HCT116 (cell line): Measurements from ENCODE around the gene TBC1D1. TPM values are rescaled to one million over a fixed set of nuclear protein-coding genes. Genes with fewer than 3 reads are reported as not detected.

Source experiments
- ATAC-seq: fragments of 200-7000 bp; cut with Tn5 transposase; 2 replicates; pipeline ENCODE4 v1.9.1; 2020; ENCODE audit warnings: mild to moderate bottlenecking, moderate library complexity
- BruUV-seq: library from RNA; stranded (reverse); fragments of 400-500 nt; replicated peaks from 2 replicates; lab custom pipeline; 2021; lab: Mats Ljungman, UMichigan
- CTCF ChIA-PET: fragments of 300-600 bp; sonication (Branson Sonifier 250); formaldehyde crosslinking; loops from one replicate; lab custom pipeline; 2021; ENCODE audit warnings: antibody characterized with exemption; lab: Charles Lee
- POLR2A ChIA-PET: fragments of 300-600, 350-600 bp; sonication (Branson Sonifier 250); formaldehyde crosslinking; loops from one replicate; lab custom pipeline; 2021; ENCODE audit warnings: antibody characterized with exemption; lab: Charles Lee
- RAD21 ChIA-PET, 2 experiments: fragments of 300-600 bp; sonication (Branson Sonifier 250); formaldehyde crosslinking; loops; one replicate each; lab custom pipeline; 2023; ENCODE audit warnings: low total read pairs in 2 of 2; ENCODE audit not compliant: uncharacterized antibody in 2 of 2, unreplicated experiment in 2 of 2, low non-redundant PET in 1 of 2; lab: Charles Lee
- DNase-seq: peaks from one replicate; pipeline ENCODE4 v3.0.0-alpha.2; 2010; ENCODE audit warnings: low read depth, low spot score
- H2AFZ ChIP-seq: fragments of 200-600 bp; shearing (Covaris generic), sonication (generic); 2 replicates; pipeline ENCODE4 v1.6.1; 2017; ENCODE audit warnings: low read depth, mixed run types, mixed read lengths, antibody characterized with exemption, low read length; ENCODE audit not compliant: poor library complexity, severe bottlenecking
- H3K27ac ChIP-seq: 2 replicates; pipeline ENCODE4 v1.5.1; 2012; ENCODE audit warnings: low read depth, low read length
- H3K27me3 ChIP-seq: fragments of 200-600 bp; sonication (generic); 2 replicates; pipeline ENCODE4 v1.6.1; 2016; ENCODE audit warnings: mixed run types, low read length, mixed read lengths; ENCODE audit not compliant: insufficient read depth
- H3K36me3 ChIP-seq, 2 experiments: fragments of 200-500 bp in 1 of 2; fragments of 200-600 bp in 1 of 2; sonication (Bioruptor generic) in 1 of 2; sonication (generic) in 1 of 2; 2 replicates each; pipeline versions ENCODE4 v1.5.1 to v1.6.1; 2014 to 2016; ENCODE audit warnings: low read length in 2 of 2, inconsistent platforms in 1 of 2, mixed read lengths in 1 of 2, mixed run types in 1 of 2; ENCODE audit not compliant: insufficient read depth in 2 of 2, control insufficient read depth in 1 of 2
- H3K4me1 ChIP-seq, 2 experiments: fragments of 200-600 bp in 1 of 2; sonication (generic) in 1 of 2; 2 replicates each; pipeline versions ENCODE4 v1.5.1 to v1.6.1; 2012 to 2017; ENCODE audit warnings: low read length in 2 of 2, inconsistent platforms in 1 of 2, mild to moderate bottlenecking in 1 of 2, mixed read lengths in 1 of 2, mixed run types in 1 of 2, moderate library complexity in 1 of 2; ENCODE audit not compliant: insufficient read depth in 2 of 2, control insufficient read depth in 1 of 2
- H3K4me2 ChIP-seq: fragments of 200-600 bp; sonication (generic); 2 replicates; pipeline ENCODE4 v1.6.1; 2017; ENCODE audit warnings: mixed run types, low read length, mixed read lengths
- H3K4me3 ChIP-seq, 2 experiments: fragments of 200-600 bp in 1 of 2; sonication (generic) in 1 of 2; replicated peaks in 1 of 2; 2 replicates each; pipeline ENCODE4 v1.5.1; 2011 to 2016; ENCODE audit warnings: low read length in 2 of 2, control low read depth in 1 of 2, low read depth in 1 of 2, mild to moderate bottlenecking in 1 of 2, mixed read lengths in 1 of 2, mixed run types in 1 of 2
- H3K79me2 ChIP-seq: fragments of 200-600 bp; sonication (generic); 2 replicates; pipeline ENCODE4 v1.6.1; 2017; ENCODE audit warnings: mild to moderate bottlenecking, mixed run types, low read length, moderate library complexity, mixed read lengths; ENCODE audit not compliant: insufficient read depth
- H3K9ac ChIP-seq: fragments of 200-600 bp; sonication (generic); 2 replicates; pipeline ENCODE4 v1.6.1; 2016; ENCODE audit warnings: low read length, mixed read lengths
- H3K9me2 ChIP-seq: fragments of 200-600 bp; sonication (generic), shearing (Covaris generic); 2 replicates; pipeline ENCODE4 v1.6.1; 2017; ENCODE audit warnings: mixed run types, mild to moderate bottlenecking, moderate library complexity; ENCODE audit not compliant: insufficient read depth
- H3K9me3 ChIP-seq, 2 experiments: fragments of 200-500 bp in 1 of 2; fragments of 200-600 bp in 1 of 2; sonication (Bioruptor generic) in 1 of 2; sonication (generic) in 1 of 2; 2 replicates each; pipeline ENCODE4 v1.6.1; 2014 to 2017; ENCODE audit warnings: low read length in 2 of 2, mixed read lengths in 2 of 2, inconsistent platforms in 1 of 2, low read depth in 1 of 2, mild to moderate bottlenecking in 1 of 2, mixed run types in 1 of 2, moderate library complexity in 1 of 2; ENCODE audit not compliant: control insufficient read depth in 1 of 2, insufficient read depth in 1 of 2
- H4K20me1 ChIP-seq: fragments of 200-600 bp; sonication (generic), shearing (Covaris generic); 2 replicates; pipeline ENCODE4 v1.6.1; 2017; ENCODE audit warnings: mixed run types, mild to moderate bottlenecking, moderate library complexity; ENCODE audit not compliant: insufficient read depth
- CEBPB ChIP-seq: IDR thresholded peaks from 2 replicates; pipeline ENCODE4 v1.6.1; 2012; ENCODE audit warnings: low read depth
- EGR1 ChIP-seq: IDR thresholded peaks from 2 replicates; pipeline ENCODE4 v1.6.1; 2012; ENCODE audit warnings: low read depth
- ELF1 ChIP-seq: IDR thresholded peaks from 2 replicates; pipeline ENCODE4 v1.6.1; 2012; ENCODE audit warnings: low read depth, borderline replicate concordance
- EZH2 ChIP-seq: fragments of 200-600 bp; sonication (generic); IDR thresholded peaks from 2 replicates; pipeline ENCODE4 v1.6.1; 2017; ENCODE audit warnings: antibody characterized with exemption, mixed run types
- JUND ChIP-seq: IDR thresholded peaks from 2 replicates; pipeline ENCODE4 v1.6.1; 2012
- SP1 ChIP-seq: IDR thresholded peaks from 2 replicates; pipeline ENCODE4 v1.6.1; 2012; ENCODE audit warnings: low read depth
- ZFX ChIP-seq: fragments of 450-650 bp; IDR thresholded peaks from 2 replicates; pipeline ENCODE4 v1.6.1; 2017
- intact Hi-C: fragments of 100-400 bp; cut with micrococcal nuclease; formaldehyde crosslinking; loops from 2 replicates; pipeline ENCODE4 v1.10.0; 2022
- total RNA-seq: library from RNA; stranded (reverse); gene quantifications from one replicate; pipeline ENCODE4 v1.2.1, GENCODE V29; 2021; ENCODE audit not compliant: unreplicated experiment
- TF ChIP-seq, protein P1 (sequence below): IDR thresholded peaks from 2 replicates; pipeline ENCODE4 v1.6.1; 2012
- TF ChIP-seq, protein P2 (sequence below): IDR thresholded peaks from 2 replicates; pipeline ENCODE4 v1.6.1; 2011; ENCODE audit warnings: mild to moderate bottlenecking, low read length, moderate library complexity; ENCODE audit not compliant: insufficient replicate concordance; ENCODE audit errors: extremely low read depth
- TF ChIP-seq, protein P3 (sequence below): IDR thresholded peaks from 2 replicates; pipeline ENCODE4 v1.6.1; 2012
- TF ChIP-seq, protein P4 (sequence below): IDR thresholded peaks from 2 replicates; pipeline ENCODE4 v1.6.1; 2012; ENCODE audit warnings: low read depth
- TF ChIP-seq, protein P5 (sequence below), 3 experiments: fragments of 200-600 bp in 1 of 3; sonication (generic) in 1 of 3; IDR thresholded peaks in 2 of 3; conservative IDR thresholded peaks in 1 of 3; 2 replicates each; pipeline ENCODE4 v1.5.1; 2012 to 2017; ENCODE audit warnings: low read depth in 2 of 3, low read length in 2 of 3, antibody characterized with exemption in 1 of 3, borderline replicate concordance in 1 of 3, control low read depth in 1 of 3, mild to moderate bottlenecking in 1 of 3, mixed read lengths in 1 of 3, mixed run types in 1 of 3, moderate library complexity in 1 of 3; ENCODE audit not compliant: insufficient read depth in 1 of 3

Gene TBC1D1
- total RNA-seq, 1 experiment from 2014 or later, result 82.7 TPM

DNA sequence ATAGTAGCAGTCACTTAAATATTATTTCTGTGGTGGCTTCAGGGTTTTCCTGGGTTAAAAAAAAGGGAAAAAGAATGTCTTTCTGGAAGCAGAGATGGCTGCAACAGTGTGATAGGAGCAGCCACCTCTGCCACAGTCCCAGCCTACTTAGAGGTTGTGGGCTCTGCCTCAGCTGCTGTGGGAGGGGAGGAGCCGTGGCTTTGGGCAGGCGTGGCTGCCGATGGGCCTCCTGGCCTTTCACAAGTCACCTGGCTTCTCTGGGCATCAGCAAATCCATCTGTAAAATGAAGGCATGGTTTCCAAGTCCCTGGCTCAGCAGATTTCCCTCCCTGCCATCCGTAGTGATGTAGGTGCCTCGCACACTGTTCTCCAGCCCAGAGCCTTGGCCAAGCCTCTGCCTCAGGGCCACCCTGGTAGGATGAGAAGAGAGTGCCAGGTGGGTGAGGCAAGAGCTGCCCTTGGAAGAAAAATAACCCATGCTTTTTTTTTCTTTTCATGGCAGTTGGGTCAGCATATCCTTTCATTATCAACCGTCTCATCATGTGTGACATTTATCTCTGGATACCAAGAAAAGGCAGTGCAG lies 135.4 kb downstream of the TBC1D1 start:
- Histone ChIP-seq H4K20me1 (no peaks in the 10 kb centered on the region), H3K79me2 (no peaks in the 10 kb centered on the region), H3K4me2 (no peak overlapping the region), H3K9ac (no peak overlapping the region), H3K4me3 (no peak overlapping the region), H3K27ac (no peak overlapping the region), H3K9me2 (no peaks in the 10 kb centered on the region), H3K36me3 (0 out of 4 replicates have a peak, but pooled peaks cover 2% of the 10 kb centered on the region in 2 experiments), H2AFZ (no peak overlapping the region), H3K9me3 (no peaks in the 10 kb centered on the region), H3K27me3 (no peaks in the 10 kb centered on the region), H3K4me1 (no peaks in the 10 kb centered on the region)
- RAD21 ChIA-PET, result no interaction called here
- no TSS peak for BruUV-seq
- no peak for ATAC-seq
- TF ChIP-seq ZFX (no peak), JUND (no peak), EZH2 (no peak), EGR1 (no peak)
- TF ChIP-seq, protein P1, sequence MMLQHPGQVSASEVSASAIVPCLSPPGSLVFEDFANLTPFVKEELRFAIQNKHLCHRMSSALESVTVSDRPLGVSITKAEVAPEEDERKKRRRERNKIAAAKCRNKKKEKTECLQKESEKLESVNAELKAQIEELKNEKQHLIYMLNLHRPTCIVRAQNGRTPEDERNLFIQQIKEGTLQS, result no peak
- TF ChIP-seq, protein P2, sequence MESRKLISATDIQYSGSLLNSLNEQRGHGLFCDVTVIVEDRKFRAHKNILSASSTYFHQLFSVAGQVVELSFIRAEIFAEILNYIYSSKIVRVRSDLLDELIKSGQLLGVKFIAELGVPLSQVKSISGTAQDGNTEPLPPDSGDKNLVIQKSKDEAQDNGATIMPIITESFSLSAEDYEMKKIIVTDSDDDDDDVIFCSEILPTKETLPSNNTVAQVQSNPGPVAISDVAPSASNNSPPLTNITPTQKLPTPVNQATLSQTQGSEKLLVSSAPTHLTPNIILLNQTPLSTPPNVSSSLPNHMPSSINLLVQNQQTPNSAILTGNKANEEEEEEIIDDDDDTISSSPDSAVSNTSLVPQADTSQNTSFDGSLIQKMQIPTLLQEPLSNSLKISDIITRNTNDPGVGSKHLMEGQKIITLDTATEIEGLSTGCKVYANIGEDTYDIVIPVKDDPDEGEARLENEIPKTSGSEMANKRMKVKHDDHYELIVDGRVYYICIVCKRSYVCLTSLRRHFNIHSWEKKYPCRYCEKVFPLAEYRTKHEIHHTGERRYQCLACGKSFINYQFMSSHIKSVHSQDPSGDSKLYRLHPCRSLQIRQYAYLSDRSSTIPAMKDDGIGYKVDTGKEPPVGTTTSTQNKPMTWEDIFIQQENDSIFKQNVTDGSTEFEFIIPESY, result no peak
- DNase-seq, result no peak
- intact Hi-C loops, result no loop called here
- CTCF ChIA-PET, result no interaction called here
- POLR2A ChIA-PET, result no interaction called here

DNA sequence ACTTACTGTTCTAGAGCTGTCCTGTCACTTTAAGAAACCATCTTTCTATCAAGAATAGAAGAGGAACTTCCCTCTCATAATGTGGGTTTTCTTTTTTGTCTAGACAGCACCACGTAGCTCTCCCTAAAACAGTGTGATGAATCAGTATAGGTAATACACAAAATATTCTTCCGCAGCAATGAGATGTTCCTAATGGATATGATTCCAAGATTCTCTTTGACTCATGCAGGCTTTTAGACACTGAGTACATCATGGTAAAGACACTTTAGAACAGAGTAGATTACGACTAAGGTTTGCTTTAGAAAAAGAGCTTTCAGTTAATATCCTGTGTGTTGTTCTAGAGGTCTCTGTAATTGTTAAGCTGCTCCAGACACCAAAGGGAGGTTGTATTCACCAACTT lies 139.1 kb downstream of the TBC1D1 start:
- Histone ChIP-seq H3K4me2 (no peak overlapping the region), H2AFZ (no peak overlapping the region), H3K27ac (no peak overlapping the region), H3K36me3 (0 out of 4 replicates have a peak, but pooled peaks cover 2% of the 10 kb centered on the region in 2 experiments), H4K20me1 (no peaks in the 10 kb centered on the region), H3K9ac (no peak overlapping the region), H3K9me2 (no peaks in the 10 kb centered on the region), H3K4me3 (no peak overlapping the region), H3K79me2 (no peaks in the 10 kb centered on the region), H3K9me3 (no peaks in the 10 kb centered on the region), H3K27me3 (no peaks in the 10 kb centered on the region), H3K4me1 (no peaks in the 10 kb centered on the region)
- POLR2A ChIA-PET, result interaction anchor here (0.8 kb wide), 1 partner anchor 8 kb away, joined by 3 read pairs; no protein-coding TSS in a partner anchor
- RAD21 ChIA-PET, result no interaction called here
- no TSS peak for BruUV-seq
- ATAC-seq (no peak), DNase-seq (no peak)
- CTCF ChIA-PET, result no interaction called here
- intact Hi-C loops, result no loop called here
- TF ChIP-seq, protein P3, sequence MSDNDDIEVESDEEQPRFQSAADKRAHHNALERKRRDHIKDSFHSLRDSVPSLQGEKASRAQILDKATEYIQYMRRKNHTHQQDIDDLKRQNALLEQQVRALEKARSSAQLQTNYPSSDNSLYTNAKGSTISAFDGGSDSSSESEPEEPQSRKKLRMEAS, result no peak
- no peak for TF ChIP-seq SP1
- TF ChIP-seq JUND, result no peak
- no peak for TF ChIP-seq ELF1
- no peak for TF ChIP-seq CEBPB
- TF ChIP-seq, protein P4, sequence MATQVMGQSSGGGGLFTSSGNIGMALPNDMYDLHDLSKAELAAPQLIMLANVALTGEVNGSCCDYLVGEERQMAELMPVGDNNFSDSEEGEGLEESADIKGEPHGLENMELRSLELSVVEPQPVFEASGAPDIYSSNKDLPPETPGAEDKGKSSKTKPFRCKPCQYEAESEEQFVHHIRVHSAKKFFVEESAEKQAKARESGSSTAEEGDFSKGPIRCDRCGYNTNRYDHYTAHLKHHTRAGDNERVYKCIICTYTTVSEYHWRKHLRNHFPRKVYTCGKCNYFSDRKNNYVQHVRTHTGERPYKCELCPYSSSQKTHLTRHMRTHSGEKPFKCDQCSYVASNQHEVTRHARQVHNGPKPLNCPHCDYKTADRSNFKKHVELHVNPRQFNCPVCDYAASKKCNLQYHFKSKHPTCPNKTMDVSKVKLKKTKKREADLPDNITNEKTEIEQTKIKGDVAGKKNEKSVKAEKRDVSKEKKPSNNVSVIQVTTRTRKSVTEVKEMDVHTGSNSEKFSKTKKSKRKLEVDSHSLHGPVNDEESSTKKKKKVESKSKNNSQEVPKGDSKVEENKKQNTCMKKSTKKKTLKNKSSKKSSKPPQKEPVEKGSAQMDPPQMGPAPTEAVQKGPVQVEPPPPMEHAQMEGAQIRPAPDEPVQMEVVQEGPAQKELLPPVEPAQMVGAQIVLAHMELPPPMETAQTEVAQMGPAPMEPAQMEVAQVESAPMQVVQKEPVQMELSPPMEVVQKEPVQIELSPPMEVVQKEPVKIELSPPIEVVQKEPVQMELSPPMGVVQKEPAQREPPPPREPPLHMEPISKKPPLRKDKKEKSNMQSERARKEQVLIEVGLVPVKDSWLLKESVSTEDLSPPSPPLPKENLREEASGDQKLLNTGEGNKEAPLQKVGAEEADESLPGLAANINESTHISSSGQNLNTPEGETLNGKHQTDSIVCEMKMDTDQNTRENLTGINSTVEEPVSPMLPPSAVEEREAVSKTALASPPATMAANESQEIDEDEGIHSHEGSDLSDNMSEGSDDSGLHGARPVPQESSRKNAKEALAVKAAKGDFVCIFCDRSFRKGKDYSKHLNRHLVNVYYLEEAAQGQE, result no peak
- TF ChIP-seq, protein P5, sequence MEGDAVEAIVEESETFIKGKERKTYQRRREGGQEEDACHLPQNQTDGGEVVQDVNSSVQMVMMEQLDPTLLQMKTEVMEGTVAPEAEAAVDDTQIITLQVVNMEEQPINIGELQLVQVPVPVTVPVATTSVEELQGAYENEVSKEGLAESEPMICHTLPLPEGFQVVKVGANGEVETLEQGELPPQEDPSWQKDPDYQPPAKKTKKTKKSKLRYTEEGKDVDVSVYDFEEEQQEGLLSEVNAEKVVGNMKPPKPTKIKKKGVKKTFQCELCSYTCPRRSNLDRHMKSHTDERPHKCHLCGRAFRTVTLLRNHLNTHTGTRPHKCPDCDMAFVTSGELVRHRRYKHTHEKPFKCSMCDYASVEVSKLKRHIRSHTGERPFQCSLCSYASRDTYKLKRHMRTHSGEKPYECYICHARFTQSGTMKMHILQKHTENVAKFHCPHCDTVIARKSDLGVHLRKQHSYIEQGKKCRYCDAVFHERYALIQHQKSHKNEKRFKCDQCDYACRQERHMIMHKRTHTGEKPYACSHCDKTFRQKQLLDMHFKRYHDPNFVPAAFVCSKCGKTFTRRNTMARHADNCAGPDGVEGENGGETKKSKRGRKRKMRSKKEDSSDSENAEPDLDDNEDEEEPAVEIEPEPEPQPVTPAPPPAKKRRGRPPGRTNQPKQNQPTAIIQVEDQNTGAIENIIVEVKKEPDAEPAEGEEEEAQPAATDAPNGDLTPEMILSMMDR (IDR thresholded peaks at IDR 0.05 in 2 of 3, conservative IDR thresholded peaks at IDR 0.05 in 1 of 3; ENCODE audit: borderline replicate concordance in 1 of 3, insufficient read depth in 1 of 3, low read depth in 2 of 3, low read length in 2 of 3), result no peak
